KMS-11 (cell line): Measurements from ENCODE around the gene PIK3C2B.

Experiments used
- H2AFZ ChIP-seq: fragments of 200-600 bp; sonication (generic); 2 replicates; pipeline ENCODE4 v1.6.1; 2016; ENCODE audit warnings: antibody characterized with exemption, mixed run types, low read depth
- H3K27ac ChIP-seq: fragments of 200-600 bp; sonication (generic); 2 replicates; pipeline ENCODE4 v1.6.1; 2016; ENCODE audit warnings: mild to moderate bottlenecking, mixed run types
- H3K27me3 ChIP-seq: fragments of 200-600 bp; sonication (generic); 2 replicates; pipeline ENCODE4 v1.6.1; 2017; ENCODE audit warnings: mild to moderate bottlenecking, low read depth, mixed run types, moderate library complexity; ENCODE audit not compliant: insufficient read depth
- H3K36me3 ChIP-seq: fragments of 200-600 bp; sonication (generic); 2 replicates; pipeline ENCODE4 v1.6.1; 2017; ENCODE audit warnings: mild to moderate bottlenecking, mixed run types; ENCODE audit not compliant: insufficient read depth
- H3K4me1 ChIP-seq: fragments of 200-600 bp; sonication (generic); 2 replicates; pipeline ENCODE4 v1.6.1; 2016; ENCODE audit warnings: mild to moderate bottlenecking, low read depth, mixed run types; ENCODE audit not compliant: poor library complexity, severe bottlenecking
- H3K4me2 ChIP-seq: fragments of 200-600 bp; sonication (generic); 2 replicates; pipeline ENCODE4 v1.7.0; 2016; ENCODE audit warnings: mild to moderate bottlenecking, mixed run types
- H3K4me3 ChIP-seq: fragments of 200-600 bp; sonication (generic); IDR thresholded peaks from 2 replicates; pipeline ENCODE4 v1.6.1; 2017; ENCODE audit warnings: low read depth, low read length, mixed read lengths; ENCODE audit not compliant: insufficient read depth
- H3K79me2 ChIP-seq: fragments of 200-600 bp; sonication (generic); 2 replicates; pipeline ENCODE4 v1.6.1; 2016; ENCODE audit warnings: low read depth, mixed run types; ENCODE audit not compliant: insufficient read depth
- H3K9ac ChIP-seq: fragments of 200-600 bp; sonication (generic); 2 replicates; pipeline ENCODE4 v1.6.1; 2016; ENCODE audit warnings: mild to moderate bottlenecking, mixed run types
- H4K20me1 ChIP-seq: fragments of 200-600 bp; sonication (generic); 2 replicates; pipeline ENCODE4 v1.6.1; 2016; ENCODE audit warnings: mild to moderate bottlenecking, mixed run types; ENCODE audit not compliant: insufficient read depth
- CTCF ChIP-seq: fragments of 200-600 bp; sonication (generic); conservative IDR thresholded peaks from 2 replicates; pipeline ENCODE4 v1.6.1; 2017; ENCODE audit warnings: low read depth, mild to moderate bottlenecking, antibody characterized with exemption, low read length, moderate library complexity, mixed read lengths

Gene PIK3C2B

GRCh38 chr1:204530932-204531331, 36.3 kb upstream of the PIK3C2B start:
- peaks cover 4% of the 10 kb centered on the region; the same call in 1 of the 2 replicates for H3K79me2 ChIP-seq
- H4K20me1 ChIP-seq = no peaks in the 10 kb centered on the region
- H3K27ac ChIP-seq = no peak overlapping the region
- no peak overlapping the region for H2AFZ ChIP-seq
- H3K4me3 ChIP-seq = no peak overlapping the region
- H3K36me3 ChIP-seq = peaks cover 11% of the 10 kb centered on the region; the same call in 1 of the 2 replicates
- no peak for TF ChIP-seq CTCF
- H3K4me1 ChIP-seq = no peaks in the 10 kb centered on the region
- H3K27me3 ChIP-seq = no peaks in the 10 kb centered on the region
- no peak overlapping the region for H3K9ac ChIP-seq
- no peak overlapping the region for H3K4me2 ChIP-seq

DNA sequence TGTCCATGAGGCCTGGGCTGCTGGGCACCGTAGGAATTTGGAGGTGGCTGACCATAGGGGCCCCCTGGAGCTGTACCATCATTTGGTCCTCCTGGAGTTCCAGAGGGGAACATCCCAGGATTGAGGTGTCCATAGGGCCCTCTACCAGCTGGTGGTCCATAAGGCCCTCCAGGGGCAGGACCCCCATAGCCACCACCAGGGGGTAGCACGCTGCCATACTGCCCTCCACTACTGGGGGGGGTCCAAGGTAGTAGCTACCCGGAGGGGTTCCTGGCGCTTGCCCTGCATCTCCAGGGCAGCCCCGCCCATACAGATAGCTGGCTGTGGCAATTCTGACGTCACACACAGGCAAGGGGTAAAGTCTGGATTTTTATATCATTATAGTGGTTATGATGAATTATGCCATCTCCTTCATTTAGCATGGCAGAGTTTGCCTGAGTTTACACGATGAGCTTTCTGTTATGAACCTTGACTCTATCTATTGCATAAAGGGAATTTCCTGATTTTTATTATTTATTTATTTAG, 34.8 kb upstream of the PIK3C2B start:
- H3K9ac ChIP-seq = no peak overlapping the region
- peaks cover 18% of the 10 kb centered on the region; the same call in 1 of the 2 replicates for H3K36me3 ChIP-seq
- no peak overlapping the region for H3K4me3 ChIP-seq
- no peak overlapping the region for H2AFZ ChIP-seq
- H3K27me3 ChIP-seq = no peaks in the 10 kb centered on the region
- H3K27ac ChIP-seq = no peak overlapping the region
- H3K4me2 ChIP-seq = no peak overlapping the region
- 0 out of 2 replicates have a peak, but pooled peaks have one; percentile 24 for TF ChIP-seq CTCF
- peaks cover 19% of the 10 kb centered on the region for H3K79me2 ChIP-seq
- no peaks in the 10 kb centered on the region for H3K4me1 ChIP-seq
- no peaks in the 10 kb centered on the region for H4K20me1 ChIP-seq

GRCh38 chr1:204528677-204529076, 34.1 kb upstream of the PIK3C2B start:
- Histone ChIP-seq H3K27ac (no peak overlapping the region), H3K4me3 (no peak overlapping the region), H3K9ac (no peak overlapping the region), H4K20me1 (no peaks in the 10 kb centered on the region), H3K36me3 (peaks cover 23% of the 10 kb centered on the region; the same call in 1 of the 2 replicates), H2AFZ (no peak overlapping the region), H3K27me3 (no peaks in the 10 kb centered on the region), H3K79me2 (peaks cover 26% of the 10 kb centered on the region), H3K4me1 (no peaks in the 10 kb centered on the region), H3K4me2 (no peak overlapping the region)
- no peak for TF ChIP-seq CTCF

- no peaks in the 10 kb centered on the region for H3K4me1 ChIP-seq
- no peak overlapping the region for H3K4me2 ChIP-seq
- H3K4me3 ChIP-seq = no peak overlapping the region
- H3K27ac ChIP-seq = no peak overlapping the region
- H3K79me2 ChIP-seq = peaks cover 31% of the 10 kb centered on the region
- no peak overlapping the region for H3K9ac ChIP-seq
- no peaks in the 10 kb centered on the region for H4K20me1 ChIP-seq
- no peak for TF ChIP-seq CTCF
- H3K27me3 ChIP-seq = no peaks in the 10 kb centered on the region
- H2AFZ ChIP-seq = no peak overlapping the region
- H3K36me3 ChIP-seq = peaks cover 24% of the 10 kb centered on the region; the same call in 1 of the 2 replicates
Measured at GRCh38 chr1:204528241-204528640, 33.6 kb upstream of the PIK3C2B start.
